ENCODE data around the gene TMEM170A.

- no peak for TF ChIP-seq CTCF (IDR thresholded peaks at IDR 0.05)
- no peak for TF ChIP-seq EZH2 (IDR thresholded peaks at IDR 0.05; ENCODE audit: borderline replicate concordance, insufficient read depth, low read depth, low read length, poor library complexity, severe bottlenecking)
These were observed 38.6 kb upstream of the TMEM170A start for GRCh38 chr16:75502916-75503605.

Data from B cell (primary cell).